ENCODE data around the gene TTC7B. TPM values are rescaled to one million over a fixed set of nuclear protein-coding genes. Genes with fewer than 3 reads are reported as not detected.

The TTC7B gene, protein sequence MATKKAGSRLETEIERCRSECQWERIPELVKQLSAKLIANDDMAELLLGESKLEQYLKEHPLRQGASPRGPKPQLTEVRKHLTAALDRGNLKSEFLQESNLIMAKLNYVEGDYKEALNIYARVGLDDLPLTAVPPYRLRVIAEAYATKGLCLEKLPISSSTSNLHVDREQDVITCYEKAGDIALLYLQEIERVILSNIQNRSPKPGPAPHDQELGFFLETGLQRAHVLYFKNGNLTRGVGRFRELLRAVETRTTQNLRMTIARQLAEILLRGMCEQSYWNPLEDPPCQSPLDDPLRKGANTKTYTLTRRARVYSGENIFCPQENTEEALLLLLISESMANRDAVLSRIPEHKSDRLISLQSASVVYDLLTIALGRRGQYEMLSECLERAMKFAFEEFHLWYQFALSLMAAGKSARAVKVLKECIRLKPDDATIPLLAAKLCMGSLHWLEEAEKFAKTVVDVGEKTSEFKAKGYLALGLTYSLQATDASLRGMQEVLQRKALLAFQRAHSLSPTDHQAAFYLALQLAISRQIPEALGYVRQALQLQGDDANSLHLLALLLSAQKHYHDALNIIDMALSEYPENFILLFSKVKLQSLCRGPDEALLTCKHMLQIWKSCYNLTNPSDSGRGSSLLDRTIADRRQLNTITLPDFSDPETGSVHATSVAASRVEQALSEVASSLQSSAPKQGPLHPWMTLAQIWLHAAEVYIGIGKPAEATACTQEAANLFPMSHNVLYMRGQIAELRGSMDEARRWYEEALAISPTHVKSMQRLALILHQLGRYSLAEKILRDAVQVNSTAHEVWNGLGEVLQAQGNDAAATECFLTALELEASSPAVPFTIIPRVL
- total RNA-seq: 14.7 and 23.7 TPM in 2 replicates

GRCh38 chr14:90815822-90816662 lies at the start of gene TTC7B:
Gene TTC7B (minus strand): TSS chr14:90816430. CDS start chr14:90816295, 135 bp downstream.

Other genes with a start within 250 kb of the TTC7B start
- 3.5 and 4.6 TPM in 2 replicates for gene RPS6KA5, start 244.2 kb upstream of the TTC7B start, total RNA-seq

Data from airway epithelial cell (primary cell).